SK-N-MC (cell line): ENCODE data around the gene ANKRD11.
"Not testable (repeated sequence)": the region's sequence is repeated elsewhere in the genome, so short reads cannot be mapped to it uniquely, and the experiment has no call there.

Experiments
- DNase-seq: peaks from one replicate; pipeline ENCODE4 v3.0.0-alpha.2; 2011; ENCODE audit warnings: low read depth, low spot score
- H3K27ac ChIP-seq: fragments of 200-600 bp; sonication (generic); 2 replicates; pipeline ENCODE4 v1.5.1; 2016; ENCODE audit warnings: mixed run types
- H3K36me3 ChIP-seq: fragments of 200-600 bp; sonication (generic); 2 replicates; pipeline ENCODE4 v1.6.1; 2017; ENCODE audit warnings: antibody characterized with exemption, low read length, mixed read lengths; ENCODE audit not compliant: insufficient read depth
- H3K4me3 ChIP-seq: fragments of 200-600 bp; sonication (generic); 2 replicates; pipeline ENCODE4 v1.5.1; 2016
- H3K9ac ChIP-seq: fragments of 200-600 bp; sonication (generic); 2 replicates; pipeline ENCODE4 v1.8.0; 2017; ENCODE audit warnings: mixed run types, mixed read lengths; ENCODE audit not compliant: insufficient read length
- H3K9me3 ChIP-seq: fragments of 200-600 bp; sonication (generic); 2 replicates; pipeline ENCODE4 v1.6.1; 2017; ENCODE audit warnings: low read depth, mild to moderate bottlenecking, antibody characterized with exemption, low read length, moderate library complexity, mixed read lengths
- EZH2 ChIP-seq: fragments of 200-600 bp; sonication (generic); IDR thresholded peaks from one replicate; pipeline ENCODE4 v1.6.1; 2017; ENCODE audit warnings: antibody characterized with exemption
- FOXP2 ChIP-seq: optimal IDR thresholded peaks from 2 replicates; pipeline ENCODE3; 2011; ENCODE audit warnings: mild to moderate bottlenecking, moderate library complexity; ENCODE audit not compliant: insufficient read depth; ENCODE audit errors: extremely low read length, control extremely low read depth
- POLR2AphosphoS5 ChIP-seq: IDR thresholded peaks from 2 replicates; pipeline ENCODE4 v1.6.1; 2012; ENCODE audit warnings: mild to moderate bottlenecking, low read depth, low read length, borderline replicate concordance

Gene ANKRD11

GRCh38 chr16:89455178-89455577 is 35.2 kb downstream of the ANKRD11 start:
- Histone ChIP-seq H3K36me3 (no peaks in the 10 kb centered on the region), H3K9me3 (no peaks in the 10 kb centered on the region), H3K9ac (no peak overlapping the region), H3K4me3 (no peak overlapping the region), H3K27ac (no peak overlapping the region)
- no peak for DNase-seq
- no peak for TF ChIP-seq POLR2AphosphoS5
- no peak for TF ChIP-seq EZH2
- TF ChIP-seq FOXP2, result no peak

GRCh38 chr16:89454378-89455125 is 35.8 kb downstream of the ANKRD11 start:
- DNase-seq, H3K27ac ChIP-seq, H3K9me3 ChIP-seq, H3K36me3 ChIP-seq, H3K4me3 ChIP-seq, H3K9ac ChIP-seq: not testable (repeated sequence)

GRCh38 chr16:89453501-89454321 is 36.6 kb downstream of the ANKRD11 start:
- Histone ChIP-seq H3K4me3 (no peak overlapping the region), H3K9ac (no peak overlapping the region), H3K27ac (no peak overlapping the region), H3K9me3 (no peaks in the 10 kb centered on the region), H3K36me3 (no peaks in the 10 kb centered on the region)
- TF ChIP-seq POLR2AphosphoS5, result no peak
- no peak for TF ChIP-seq FOXP2
- TF ChIP-seq EZH2, result no peak
- DNase-seq, result no peak

GRCh38 chr16:89452925-89453324 is 37.4 kb downstream of the ANKRD11 start:
- no peak for DNase-seq
- Histone ChIP-seq H3K4me3 (no peak overlapping the region), H3K27ac (no peak overlapping the region)

GRCh38 chr16:89452241-89452640 is 38.1 kb downstream of the ANKRD11 start:
- no peak for DNase-seq
- Histone ChIP-seq H3K27ac (no peak overlapping the region), H3K9ac (no peak overlapping the region), H3K36me3 (no peaks in the 10 kb centered on the region), H3K4me3 (no peak overlapping the region), H3K9me3 (no peaks in the 10 kb centered on the region)
- TF ChIP-seq FOXP2, result no peak
- no peak for TF ChIP-seq EZH2
- no peak for TF ChIP-seq POLR2AphosphoS5

More at GRCh38 chr16:89452925-89453324, 37.4 kb downstream of the ANKRD11 start:
- TF ChIP-seq POLR2AphosphoS5 (no peak), FOXP2 (no peak), EZH2 (no peak)
- Histone ChIP-seq H3K9ac (no peak overlapping the region), H3K36me3 (no peaks in the 10 kb centered on the region), H3K9me3 (no peaks in the 10 kb centered on the region)

GRCh38 chr16:89450537-89450936 is 39.8 kb downstream of the ANKRD11 start:
- Histone ChIP-seq H3K9ac (no peak overlapping the region), H3K27ac (no peak overlapping the region), H3K36me3 (no peaks in the 10 kb centered on the region), H3K4me3 (no peak overlapping the region), H3K9me3 (no peaks in the 10 kb centered on the region)
- TF ChIP-seq POLR2AphosphoS5 (no peak), EZH2 (no peak), FOXP2 (no peak)
- DNase-seq, result no peak

- no peak for DNase-seq
- Histone ChIP-seq H3K4me3 (no peak overlapping the region), H3K9me3 (no peaks in the 10 kb centered on the region), H3K36me3 (no peaks in the 10 kb centered on the region), H3K27ac (no peak overlapping the region), H3K9ac (no peak overlapping the region)
- TF ChIP-seq POLR2AphosphoS5, result no peak
- TF ChIP-seq EZH2, result no peak
- TF ChIP-seq FOXP2, result no peak
These were observed 40.5 kb downstream of the ANKRD11 start for GRCh38 chr16:89449726-89450335.

GRCh38 chr16:89448656-89449055 is 41.7 kb downstream of the ANKRD11 start:
- no peak for DNase-seq
- H3K9me3 ChIP-seq, result no peaks in the 10 kb centered on the region
- H3K4me3 ChIP-seq, result no peak overlapping the region
- H3K36me3 ChIP-seq, result no peaks in the 10 kb centered on the region
- no peak overlapping the region for H3K9ac ChIP-seq
- no peak for TF ChIP-seq POLR2AphosphoS5
- no peak for TF ChIP-seq FOXP2
- no peak for TF ChIP-seq EZH2
- no peak overlapping the region for H3K27ac ChIP-seq

- H3K27ac ChIP-seq, result no peak overlapping the region
- H3K9me3 ChIP-seq, result no peaks in the 10 kb centered on the region
- DNase-seq, result no peak
- H3K36me3 ChIP-seq, result no peaks in the 10 kb centered on the region
- no peak overlapping the region for H3K4me3 ChIP-seq
- no peak for TF ChIP-seq POLR2AphosphoS5
- no peak overlapping the region for H3K9ac ChIP-seq
These were observed 43.4 kb downstream of the ANKRD11 start for GRCh38 chr16:89446975-89447293.
